ENCODE data around the gene ORC1.
"Not testable (repeated sequence)": the region's sequence is repeated elsewhere in the genome, so short reads cannot be mapped to it uniquely, and the experiment has no call there.

ORC1 gene

DNA sequence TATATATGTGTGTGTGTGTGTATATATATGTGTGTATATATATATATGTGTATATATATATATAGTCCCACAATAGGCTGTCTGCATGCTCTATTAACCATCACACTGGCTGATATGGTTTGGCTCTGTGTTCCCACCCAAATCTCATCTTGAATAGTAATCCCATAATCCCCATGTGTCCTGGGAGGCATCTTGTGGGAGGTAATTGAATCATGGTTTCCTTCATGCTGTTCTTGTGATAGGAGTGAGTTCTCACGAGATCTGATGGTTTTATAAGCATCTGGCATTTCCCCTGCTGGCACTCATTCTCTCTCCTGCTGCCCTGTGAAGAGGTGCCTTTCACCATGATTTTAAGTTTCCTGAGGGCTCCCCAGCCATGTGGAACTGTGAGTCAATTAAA is 34.4 kb downstream of the ORC1 start:
- DNase-seq = not testable (repeated sequence)

DNA sequence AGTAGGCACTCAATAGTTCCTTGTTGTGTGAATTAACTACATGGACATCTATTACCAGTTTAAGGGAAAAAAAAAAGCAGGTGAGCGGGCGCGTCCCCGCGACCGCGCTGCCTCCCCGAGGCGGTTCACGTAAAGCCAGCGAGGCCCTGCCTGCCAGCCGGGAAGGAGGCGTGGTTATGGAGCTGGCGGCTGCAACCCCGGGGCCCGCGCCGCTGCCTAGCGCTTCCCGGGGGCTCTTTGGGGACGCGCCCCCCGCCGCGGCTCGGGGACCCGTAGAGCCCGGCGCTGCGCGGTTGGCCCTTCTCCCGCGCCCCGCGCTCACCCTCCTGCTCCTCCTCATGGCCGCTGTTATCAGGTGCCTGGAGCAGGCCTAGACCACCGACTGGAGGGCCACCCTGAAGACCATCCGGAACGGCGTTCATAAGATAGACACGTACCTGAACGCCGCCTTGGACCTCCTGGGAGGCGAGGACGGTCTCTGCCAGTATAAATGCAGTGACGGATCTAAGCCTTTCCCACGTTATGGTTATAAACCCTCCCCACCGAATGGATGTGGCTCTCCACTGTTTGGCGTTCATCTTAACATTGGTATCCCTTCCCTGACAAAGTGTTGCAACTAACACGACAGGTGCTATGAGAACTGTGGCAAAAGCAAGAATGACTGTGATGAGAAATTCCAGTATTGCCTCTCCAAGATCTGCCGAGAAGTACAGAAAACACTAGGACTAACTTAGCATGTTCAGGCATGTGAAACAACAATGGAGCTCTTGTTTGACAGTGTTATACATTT is 35.6 kb downstream of the ORC1 start:
- DNase-seq = no peak

DNA sequence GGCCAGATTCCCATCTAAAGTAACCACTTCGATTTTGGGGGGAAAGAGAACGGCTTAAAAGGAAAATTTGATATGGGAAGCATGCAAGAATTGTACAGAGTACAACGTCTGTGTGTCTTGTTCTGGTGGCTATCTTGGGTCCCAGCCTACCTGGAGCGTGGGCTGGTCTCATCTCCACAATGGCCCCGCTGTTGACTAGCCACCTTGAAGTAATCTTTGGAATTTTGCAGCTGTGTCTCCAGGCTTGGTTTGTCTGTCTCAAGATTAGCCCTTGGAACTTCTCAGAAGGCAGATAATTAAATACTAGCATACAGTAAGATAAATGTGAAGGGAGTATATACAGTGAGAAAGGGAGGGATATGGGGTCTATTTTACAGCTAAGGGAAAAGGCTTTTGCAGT is 37.0 kb downstream of the ORC1 start:
- no peak for DNase-seq

DNA sequence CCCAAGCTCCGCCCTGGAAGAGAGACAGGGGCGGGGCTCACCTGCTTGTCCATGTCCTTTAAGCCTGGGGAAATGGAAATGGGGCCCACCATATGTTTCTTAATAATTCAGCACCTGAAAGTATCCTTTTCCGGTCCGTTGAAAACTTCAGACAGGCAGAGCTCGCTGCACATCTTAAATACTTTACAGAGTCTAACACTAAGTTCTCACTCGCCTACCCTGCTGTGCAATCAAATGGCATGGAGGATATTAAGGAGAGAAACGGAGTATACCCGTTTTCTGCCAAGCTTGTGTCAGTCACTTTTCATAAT is 37.8 kb downstream of the ORC1 start:
- DNase-seq = no peak

GRCh38 chr1:52365746-52366516 is 38.3 kb downstream of the ORC1 start, which contains the start of gene CC2D1B:
Gene CC2D1B (minus strand): TSS chr1:52366205. CDS start chr1:52364620, 1,585 bp downstream.
- DNase-seq = peak; percentile 87

GRCh38 chr1:52365071-52365745 is 39.0 kb downstream of the ORC1 start:
- DNase-seq = no peak

- no peak for DNase-seq
Observed at GRCh38 chr1:52364235-52364839, 39.9 kb downstream of the ORC1 start.

- DNase-seq = no peak
Observed at GRCh38 chr1:52360595-52360968, 43.6 kb downstream of the ORC1 start.

- DNase-seq = no peak
Observed at GRCh38 chr1:52359676-52360594, 44.3 kb downstream of the ORC1 start.

GRCh38 chr1:52358851-52359497 is 45.2 kb downstream of the ORC1 start:
- DNase-seq = no peak

DNA sequence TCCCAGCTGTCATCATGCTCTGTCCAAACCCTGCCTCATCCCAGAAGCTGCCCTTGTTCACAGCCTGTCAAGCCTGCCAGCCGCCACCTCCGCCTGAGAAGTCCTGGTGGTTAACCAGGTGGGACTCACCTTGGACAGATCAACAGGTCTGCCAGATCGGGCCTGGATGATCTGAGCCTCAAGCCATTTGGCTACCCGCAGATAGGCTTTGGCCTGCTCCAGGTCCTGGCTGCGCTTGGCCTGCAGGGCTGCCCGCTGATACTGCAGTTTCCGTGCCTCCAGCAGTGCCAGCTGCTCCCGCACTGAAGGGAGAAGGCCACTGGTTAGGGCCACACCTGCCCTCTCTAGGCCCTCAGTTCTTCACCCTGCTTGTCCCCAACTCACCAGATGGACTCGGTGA is 46.8 kb downstream of the ORC1 start:
- DNase-seq = no peak

- no peak for DNase-seq
Observed at GRCh38 chr1:52356818-52357355, 47.3 kb downstream of the ORC1 start.

DNA sequence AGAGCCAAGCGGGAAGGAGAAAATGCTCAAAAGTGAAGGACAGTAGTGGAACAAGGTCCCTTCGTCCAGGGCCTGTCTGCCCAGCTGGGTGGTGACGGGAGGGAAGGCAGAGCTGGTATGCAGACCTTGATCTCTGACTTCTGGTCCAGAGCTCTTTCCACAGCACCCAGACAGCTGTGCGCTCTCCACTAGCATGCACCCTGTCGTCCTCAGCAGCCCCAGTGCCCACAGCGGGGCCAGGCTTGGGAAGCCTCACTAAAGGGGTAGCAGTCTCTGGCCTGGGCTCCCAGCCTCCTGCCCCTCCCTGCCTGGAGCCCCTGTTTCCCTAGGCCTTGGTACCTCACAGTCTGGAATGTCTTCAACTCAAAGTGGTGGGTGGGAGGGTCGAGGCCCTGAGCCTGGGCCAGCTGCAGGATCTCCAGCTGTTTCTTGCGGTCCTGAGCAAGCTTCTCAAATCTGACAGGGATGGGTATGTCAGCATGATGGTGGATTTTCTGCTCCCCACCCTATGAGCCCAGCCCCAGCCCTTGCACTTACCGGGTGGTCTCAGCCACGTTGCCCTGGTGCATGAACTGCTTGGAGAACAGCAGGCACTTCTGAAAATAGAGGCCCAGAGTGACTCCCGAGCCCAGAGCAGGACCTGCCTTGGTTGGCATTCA is 48.2 kb downstream of the ORC1 start:
- DNase-seq = no peak

GRCh38 chr1:52355436-52355835 is 48.8 kb downstream of the ORC1 start:
- DNase-seq = no peak

- DNase-seq = no peak
Observed at GRCh38 chr1:52352690-52353089, 51.5 kb downstream of the ORC1 start.

GRCh38 chr1:52348704-52349300 is 55.4 kb downstream of the ORC1 start:
- DNase-seq = no peak

GRCh38 chr1:52346653-52347052 is 57.6 kb downstream of the ORC1 start:
- no peak for DNase-seq

- DNase-seq = no peak
Observed at GRCh38 chr1:52345252-52345651, 59.0 kb downstream of the ORC1 start.

GRCh38 chr1:52343979-52344378 is 60.2 kb downstream of the ORC1 start:
- no peak for DNase-seq

GRCh38 chr1:52341655-52342260 is 62.5 kb downstream of the ORC1 start:
- DNase-seq = no peak
